ENCODE results near the gene ATXN7.

The ATXN7 gene

GRCh38 chr3:63979093-63979885, 115.6 kb downstream of the ATXN7 start:
- DNase-seq (ENCODE audit: extremely low read depth, insufficient read length), result no peak
- TF ChIP-seq, protein P1, sequence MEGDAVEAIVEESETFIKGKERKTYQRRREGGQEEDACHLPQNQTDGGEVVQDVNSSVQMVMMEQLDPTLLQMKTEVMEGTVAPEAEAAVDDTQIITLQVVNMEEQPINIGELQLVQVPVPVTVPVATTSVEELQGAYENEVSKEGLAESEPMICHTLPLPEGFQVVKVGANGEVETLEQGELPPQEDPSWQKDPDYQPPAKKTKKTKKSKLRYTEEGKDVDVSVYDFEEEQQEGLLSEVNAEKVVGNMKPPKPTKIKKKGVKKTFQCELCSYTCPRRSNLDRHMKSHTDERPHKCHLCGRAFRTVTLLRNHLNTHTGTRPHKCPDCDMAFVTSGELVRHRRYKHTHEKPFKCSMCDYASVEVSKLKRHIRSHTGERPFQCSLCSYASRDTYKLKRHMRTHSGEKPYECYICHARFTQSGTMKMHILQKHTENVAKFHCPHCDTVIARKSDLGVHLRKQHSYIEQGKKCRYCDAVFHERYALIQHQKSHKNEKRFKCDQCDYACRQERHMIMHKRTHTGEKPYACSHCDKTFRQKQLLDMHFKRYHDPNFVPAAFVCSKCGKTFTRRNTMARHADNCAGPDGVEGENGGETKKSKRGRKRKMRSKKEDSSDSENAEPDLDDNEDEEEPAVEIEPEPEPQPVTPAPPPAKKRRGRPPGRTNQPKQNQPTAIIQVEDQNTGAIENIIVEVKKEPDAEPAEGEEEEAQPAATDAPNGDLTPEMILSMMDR (IDR thresholded peaks at IDR 0.05; ENCODE audit: insufficient read depth, low read length, poor library complexity, severe bottlenecking), result no peak
- peaks cover 15% of the 10 kb centered on the region for H3K36me3 ChIP-seq (ENCODE audit: control insufficient read depth, insufficient read depth, low read length)
- H3K27me3 ChIP-seq (replicated peaks; ENCODE audit: control insufficient read depth, insufficient read depth, low read length), result no peaks in the 10 kb centered on the region
- H3K4me3 ChIP-seq (replicated peaks; ENCODE audit: low read depth, low read length), result no peak overlapping the region

DNA sequence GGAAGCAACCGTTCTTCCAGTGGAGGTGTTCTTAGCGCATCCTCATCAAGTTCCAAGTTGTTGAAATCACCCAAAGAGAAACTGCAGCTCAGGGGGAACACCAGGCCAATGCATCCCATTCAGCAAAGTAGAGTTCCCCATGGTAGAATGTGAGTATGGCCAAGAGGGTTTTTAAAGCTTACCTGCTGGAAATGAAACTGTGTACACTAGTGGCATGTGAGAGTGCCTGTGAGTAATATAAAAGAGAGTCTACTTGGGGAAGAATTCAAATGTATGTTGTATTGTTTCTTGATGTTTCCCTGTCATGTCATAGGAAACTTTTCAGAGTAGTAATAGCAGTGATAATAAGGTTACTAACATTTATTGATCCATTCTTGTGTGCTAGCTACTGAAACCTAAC, 116.4 kb downstream of the ATXN7 start:
- H3K4me3 ChIP-seq (replicated peaks; ENCODE audit: low read depth, low read length), result no peak overlapping the region
- TF ChIP-seq, protein P1 (IDR thresholded peaks at IDR 0.05; ENCODE audit: insufficient read depth, low read length, poor library complexity, severe bottlenecking), result no peak
- no peaks in the 10 kb centered on the region for H3K27me3 ChIP-seq (replicated peaks; ENCODE audit: control insufficient read depth, insufficient read depth, low read length)
- DNase-seq (ENCODE audit: extremely low read depth, insufficient read length), result no peak
- peaks cover 15% of the 10 kb centered on the region for H3K36me3 ChIP-seq (ENCODE audit: control insufficient read depth, insufficient read depth, low read length)

- Histone ChIP-seq H3K27me3 (replicated peaks; ENCODE audit: control insufficient read depth, insufficient read depth, low read length) (no peaks in the 10 kb centered on the region), H3K4me3 (replicated peaks; ENCODE audit: low read depth, low read length) (no peak overlapping the region), H3K36me3 (ENCODE audit: control insufficient read depth, insufficient read depth, low read length) (peaks cover 15% of the 10 kb centered on the region)
- TF ChIP-seq, protein P1 (IDR thresholded peaks at IDR 0.05; ENCODE audit: insufficient read depth, low read length, poor library complexity, severe bottlenecking), result no peak
- no peak for DNase-seq (ENCODE audit: extremely low read depth, insufficient read length)
Observed at GRCh38 chr3:63980830-63981498, 117.3 kb downstream of the ATXN7 start.

DNA sequence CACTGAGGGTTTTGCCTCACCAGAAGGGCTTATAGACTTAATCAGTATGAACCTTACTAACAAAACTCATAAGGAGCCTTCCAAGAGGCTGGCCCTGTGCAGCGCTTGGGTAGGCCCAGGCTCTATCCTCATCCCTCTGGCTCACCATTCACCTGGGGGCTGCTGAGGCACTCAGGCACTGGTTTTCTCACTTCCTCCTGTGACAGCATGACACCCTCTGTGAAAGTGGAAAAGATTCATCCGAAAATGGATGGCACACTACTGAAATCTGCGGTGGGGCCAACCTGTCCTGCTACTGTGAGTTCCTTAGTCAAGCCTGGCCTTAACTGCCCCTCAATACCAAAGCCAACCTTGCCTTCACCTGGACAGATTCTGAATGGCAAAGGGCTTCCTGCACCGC, 118.3 kb downstream of the ATXN7 start:
- DNase-seq (ENCODE audit: extremely low read depth, insufficient read length), result no peak
- TF ChIP-seq, protein P1 (IDR thresholded peaks at IDR 0.05; ENCODE audit: insufficient read depth, low read length, poor library complexity, severe bottlenecking), result no peak
- Histone ChIP-seq H3K36me3 (ENCODE audit: control insufficient read depth, insufficient read depth, low read length) (peaks cover 15% of the 10 kb centered on the region), H3K4me3 (replicated peaks; ENCODE audit: low read depth, low read length) (no peak overlapping the region), H3K27me3 (replicated peaks; ENCODE audit: control insufficient read depth, insufficient read depth, low read length) (no peaks in the 10 kb centered on the region)

GRCh38 chr3:63984391-63984790, 120.7 kb downstream of the ATXN7 start:
- H3K4me3 ChIP-seq (replicated peaks; ENCODE audit: low read depth, low read length), result no peak overlapping the region
- no peaks in the 10 kb centered on the region for H3K27me3 ChIP-seq (replicated peaks; ENCODE audit: control insufficient read depth, insufficient read depth, low read length)
- TF ChIP-seq, protein P1 (IDR thresholded peaks at IDR 0.05; ENCODE audit: insufficient read depth, low read length, poor library complexity, severe bottlenecking), result no peak
- H3K36me3 ChIP-seq (ENCODE audit: control insufficient read depth, insufficient read depth, low read length), result peaks cover 20% of the 10 kb centered on the region
- no peak for DNase-seq (ENCODE audit: extremely low read depth, insufficient read length)

Measured in GM06990 (cell line).